Activated T-helper 17 cell treated with anti-CD3 and anti-CD28 coated beads, Interleukin-2, amount 50 U/mL, for 72 hours (primary cell): Measurements from ENCODE around the gene OSM. TPM values are rescaled to one million over a fixed set of nuclear protein-coding genes. Genes with fewer than 3 reads are reported as not detected.

Experiments used
- ATAC-seq: fragments of 150-1000 bp; cut with Tn5 transposase; replicated peaks from 2 replicates; pipeline ENCODE4 v1.10.0; 2021; ENCODE audit warnings: mild to moderate bottlenecking, moderate library complexity
- H3K27ac Mint-ChIP-seq: one replicate; pipeline ENCODE4 v1.8.0; 2022; ENCODE audit warnings: mixed read lengths
- H3K27me3 Mint-ChIP-seq: one replicate; pipeline ENCODE4 v1.8.0; 2022; ENCODE audit warnings: mixed read lengths
- H3K36me3 Mint-ChIP-seq: one replicate; pipeline ENCODE4 v1.8.0; 2022; ENCODE audit warnings: low read depth, mild to moderate bottlenecking, mixed read lengths
- H3K4me1 Mint-ChIP-seq: one replicate; pipeline ENCODE4 v1.8.0; 2022; ENCODE audit warnings: mixed read lengths
- H3K4me3 Mint-ChIP-seq: one replicate; pipeline ENCODE4 v1.8.0; 2022; ENCODE audit warnings: mild to moderate bottlenecking, mixed read lengths
- H3K9me3 Mint-ChIP-seq: one replicate; pipeline ENCODE4 v1.8.0; 2022; ENCODE audit warnings: mixed read lengths
- total RNA-seq, 2 donors: library from RNA; stranded (reverse); gene quantifications; one replicate each; pipeline ENCODE4 v1.2.3, GENCODE V29; 2022

OSM gene
- total RNA-seq, 2 donors from 2014 or later, result 41.1 to 88.6 TPM

GRCh38 chr22:30230330-30230729 is 36.3 kb downstream of the OSM start:
- Mint-ChIP-seq H3K27ac (no peak overlapping the region), H3K4me1 (peaks cover 7% of the 10 kb centered on the region), H3K27me3 (no peaks in the 10 kb centered on the region), H3K9me3 (no peaks in the 10 kb centered on the region), H3K4me3 (no peak overlapping the region), H3K36me3 (no peaks in the 10 kb centered on the region)
- no peak for ATAC-seq

- H3K4me1 Mint-ChIP-seq, result peaks cover 12% of the 10 kb centered on the region
- no peaks in the 10 kb centered on the region for H3K9me3 Mint-ChIP-seq
- H3K27me3 Mint-ChIP-seq, result no peaks in the 10 kb centered on the region
- H3K4me3 Mint-ChIP-seq, result no peak overlapping the region
- ATAC-seq, result no peak
- no peaks in the 10 kb centered on the region for H3K36me3 Mint-ChIP-seq
- H3K27ac Mint-ChIP-seq, result no peak overlapping the region
Observed at GRCh38 chr22:30228509-30229359, 37.9 kb downstream of the OSM start.

GRCh38 chr22:30227438-30228228 is 39.0 kb downstream of the OSM start:
- no peak for ATAC-seq
- no peaks in the 10 kb centered on the region for H3K27me3 Mint-ChIP-seq
- no peak overlapping the region for H3K27ac Mint-ChIP-seq
- no peaks in the 10 kb centered on the region for H3K36me3 Mint-ChIP-seq
- no peaks in the 10 kb centered on the region for H3K9me3 Mint-ChIP-seq
- H3K4me1 Mint-ChIP-seq, result peaks cover 21% of the 10 kb centered on the region
- no peak overlapping the region for H3K4me3 Mint-ChIP-seq

- no peak for ATAC-seq
- H3K27me3 Mint-ChIP-seq, result no peaks in the 10 kb centered on the region
- H3K27ac Mint-ChIP-seq, result no peak overlapping the region
- H3K36me3 Mint-ChIP-seq, result no peaks in the 10 kb centered on the region
- no peaks in the 10 kb centered on the region for H3K9me3 Mint-ChIP-seq
- H3K4me3 Mint-ChIP-seq, result no peak overlapping the region
- peaks cover 33% of the 10 kb centered on the region for H3K4me1 Mint-ChIP-seq
Observed at GRCh38 chr22:30226192-30226832, 40.3 kb downstream of the OSM start.

- Mint-ChIP-seq H3K9me3 (no peaks in the 10 kb centered on the region), H3K27me3 (no peaks in the 10 kb centered on the region), H3K36me3 (no peaks in the 10 kb centered on the region), H3K4me1 (peaks cover 43% of the 10 kb centered on the region), H3K4me3 (no peak overlapping the region), H3K27ac (peak overlapping the region; percentile 44)
- ATAC-seq, result no peak
Observed at GRCh38 chr22:30225220-30225927, 41.3 kb downstream of the OSM start.

- H3K36me3 Mint-ChIP-seq, result no peaks in the 10 kb centered on the region
- no peak overlapping the region for H3K4me3 Mint-ChIP-seq
- H3K27me3 Mint-ChIP-seq, result no peaks in the 10 kb centered on the region
- ATAC-seq, result peak; percentile 14
- no peak overlapping the region for H3K27ac Mint-ChIP-seq
- H3K9me3 Mint-ChIP-seq, result no peaks in the 10 kb centered on the region
- peaks cover 52% of the 10 kb centered on the region for H3K4me1 Mint-ChIP-seq
Observed at GRCh38 chr22:30224161-30224857, 42.3 kb downstream of the OSM start.

GRCh38 chr22:30223303-30223702 is 43.3 kb downstream of the OSM start:
- Mint-ChIP-seq H3K4me1 (peaks cover 52% of the 10 kb centered on the region), H3K36me3 (no peaks in the 10 kb centered on the region), H3K9me3 (no peaks in the 10 kb centered on the region), H3K27me3 (no peaks in the 10 kb centered on the region), H3K4me3 (peak overlapping the region; percentile 39), H3K27ac (peak overlapping the region; percentile 10)
- ATAC-seq, result peak; percentile 32

- Mint-ChIP-seq H3K4me3 (peak overlapping the region; percentile 78), H3K9me3 (no peaks in the 10 kb centered on the region), H3K27ac (no peak overlapping the region), H3K36me3 (no peaks in the 10 kb centered on the region), H3K4me1 (peaks cover 46% of the 10 kb centered on the region), H3K27me3 (no peaks in the 10 kb centered on the region)
- no peak for ATAC-seq
Observed at GRCh38 chr22:30222321-30222720, 44.3 kb downstream of the OSM start.

GRCh38 chr22:30221121-30221992 is 45.3 kb downstream of the OSM start:
- peak; percentile 82 for ATAC-seq
- Mint-ChIP-seq H3K27me3 (no peaks in the 10 kb centered on the region), H3K4me3 (peak overlapping the region; percentile 78), H3K27ac (peak overlapping the region; percentile 93), H3K9me3 (no peaks in the 10 kb centered on the region), H3K36me3 (no peaks in the 10 kb centered on the region), H3K4me1 (peaks cover 46% of the 10 kb centered on the region)

- H3K27me3 Mint-ChIP-seq, result no peaks in the 10 kb centered on the region
- H3K9me3 Mint-ChIP-seq, result no peaks in the 10 kb centered on the region
- peak overlapping the region; percentile 78 for H3K4me3 Mint-ChIP-seq
- H3K36me3 Mint-ChIP-seq, result no peaks in the 10 kb centered on the region
- peaks cover 51% of the 10 kb centered on the region for H3K4me1 Mint-ChIP-seq
- no peak for ATAC-seq
- peak overlapping the region; percentile 93 for H3K27ac Mint-ChIP-seq
Observed at GRCh38 chr22:30220338-30221012, 46.2 kb downstream of the OSM start.

GRCh38 chr22:30219668-30220278 is 46.9 kb downstream of the OSM start:
- peak overlapping the region; percentile 78 for H3K4me3 Mint-ChIP-seq
- H3K4me1 Mint-ChIP-seq, result peaks cover 45% of the 10 kb centered on the region
- no peaks in the 10 kb centered on the region for H3K9me3 Mint-ChIP-seq
- H3K27me3 Mint-ChIP-seq, result no peaks in the 10 kb centered on the region
- peak overlapping the region; percentile 93 for H3K27ac Mint-ChIP-seq
- no peak for ATAC-seq
- no peaks in the 10 kb centered on the region for H3K36me3 Mint-ChIP-seq

GRCh38 chr22:30219049-30219654 is 47.5 kb downstream of the OSM start:
- Mint-ChIP-seq H3K36me3 (no peaks in the 10 kb centered on the region), H3K27ac (no peak overlapping the region), H3K27me3 (no peaks in the 10 kb centered on the region), H3K9me3 (no peaks in the 10 kb centered on the region), H3K4me1 (peaks cover 45% of the 10 kb centered on the region), H3K4me3 (no peak overlapping the region)
- no peak for ATAC-seq
